Activated T-cell treated with anti-CD3 and anti-CD28 coated beads, Interleukin-2, amount 50 U/mL, for 72 hours (primary cell): ENCODE measurements around the gene KRT17. TPM values are rescaled to one million over a fixed set of nuclear protein-coding genes. Genes with fewer than 3 reads are reported as not detected.
"Not testable (repeated sequence)": the region's sequence is repeated elsewhere in the genome, so short reads cannot be mapped to it uniquely, and the experiment has no call there.

Experiments used
- ATAC-seq, 2 donors: fragments of 150-1000 bp; cut with Tn5 transposase; replicated peaks in 1 of 2; 2 replicates each; pipeline ENCODE4 v1.10.0; 2021; ENCODE audit warnings: moderate library complexity in 2 of 2, mild to moderate bottlenecking in 1 of 2
- DNase-seq, 2 donors: peaks; one replicate each; pipeline ENCODE4 v3.0.0; 2021 to 2022; ENCODE audit warnings: mixed read lengths in 1 of 2
- H3K27ac Mint-ChIP-seq: one replicate; pipeline ENCODE4 v1.8.0; 2022; ENCODE audit warnings: mild to moderate bottlenecking, moderate library complexity, mixed read lengths
- H3K27me3 Mint-ChIP-seq: one replicate; pipeline ENCODE4 v1.8.0; 2022; ENCODE audit warnings: low read depth, mixed read lengths
- H3K36me3 Mint-ChIP-seq, 2 donors: one replicate each; pipeline ENCODE4 v1.8.0; 2022; ENCODE audit warnings: mixed read lengths in 2 of 2, mild to moderate bottlenecking in 1 of 2; ENCODE audit not compliant: insufficient read depth in 2 of 2
- H3K4me1 Mint-ChIP-seq: one replicate; pipeline ENCODE4 v1.8.0; 2022; ENCODE audit warnings: low read depth, mixed read lengths
- H3K4me3 Mint-ChIP-seq, 2 donors: one replicate each; pipeline ENCODE4 v1.8.0; 2022; ENCODE audit warnings: mild to moderate bottlenecking in 2 of 2, mixed read lengths in 2 of 2, moderate library complexity in 2 of 2
- H3K9me3 Mint-ChIP-seq, 2 donors: one replicate each; pipeline ENCODE4 v1.8.0; 2022; ENCODE audit warnings: mixed read lengths in 2 of 2
- total RNA-seq, 2 donors: library from RNA; stranded (reverse); gene quantifications; one replicate each; pipeline ENCODE4 v1.2.3, GENCODE V29; 2022

KRT17 gene
- total RNA-seq, 2 donors from 2014 or later: 0.63 TPM; not detected in 1

DNA sequence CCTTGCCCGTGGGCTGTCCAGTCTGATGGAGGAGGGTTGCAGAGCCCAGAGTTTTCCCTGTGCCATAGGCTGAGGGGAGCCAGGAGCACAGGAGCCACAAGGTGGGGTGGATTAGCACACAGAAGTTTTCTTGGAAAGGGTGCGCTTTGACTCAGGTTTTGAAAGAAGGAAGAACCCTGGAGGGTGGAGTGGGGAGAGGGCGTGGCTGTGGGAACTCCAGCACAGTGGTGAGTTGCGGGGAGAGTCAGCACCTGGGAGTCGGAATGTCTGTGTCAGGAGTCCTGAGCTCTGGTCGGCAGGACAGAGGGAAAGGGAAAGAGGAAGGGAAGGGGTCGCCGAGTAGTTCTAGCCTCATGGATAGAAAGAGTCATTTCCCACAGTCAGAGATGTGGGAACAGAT, 28.8 kb downstream of the KRT17 start:
- ATAC-seq (no peak), DNase-seq (no peak)
- Mint-ChIP-seq H3K4me1 (no peaks in the 10 kb centered on the region), H3K9me3 (peaks cover 0 to 5% of the 10 kb centered on the region in 2 donors), H3K4me3 (no peak overlapping the region), H3K27me3 (peaks cover 25% of the 10 kb centered on the region), H3K27ac (no peak overlapping the region), H3K36me3 (no peaks in the 10 kb centered on the region)

DNA sequence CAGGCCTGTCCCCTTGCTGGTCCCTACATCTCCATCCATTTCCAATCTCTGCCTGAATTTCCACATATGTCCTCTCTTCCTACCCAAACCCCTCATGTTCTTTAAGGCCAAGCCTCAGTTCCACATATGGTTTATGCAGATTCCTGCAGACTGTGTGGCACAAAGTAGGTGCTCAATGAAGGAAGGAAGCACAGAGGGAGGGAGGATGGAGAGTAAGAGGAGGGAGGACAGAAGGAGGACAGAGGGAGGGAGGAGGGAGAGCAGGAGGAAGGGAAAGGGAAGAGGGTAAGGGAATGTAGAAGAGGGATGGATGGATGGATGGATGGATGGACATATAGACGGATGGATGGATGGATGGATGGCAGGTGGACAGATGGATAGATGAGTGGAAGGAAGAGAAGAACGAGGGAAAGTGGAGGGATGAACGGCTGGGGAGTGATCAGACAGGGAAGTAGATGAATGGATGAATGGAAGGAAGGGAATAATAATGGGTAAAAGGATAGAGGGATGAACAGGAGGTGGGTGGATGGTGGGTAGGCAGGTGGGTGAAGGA, 29.9 kb downstream of the KRT17 start:
- H3K4me3 Mint-ChIP-seq: no peak overlapping the region
- peaks cover 0 to 5% of the 10 kb centered on the region in 2 donors for H3K9me3 Mint-ChIP-seq
- DNase-seq (no peak), ATAC-seq (no peak)
- H3K27me3 Mint-ChIP-seq: peaks cover 31% of the 10 kb centered on the region
- H3K4me1 Mint-ChIP-seq: no peaks in the 10 kb centered on the region
- H3K36me3 Mint-ChIP-seq: no peaks in the 10 kb centered on the region
- no peak overlapping the region for H3K27ac Mint-ChIP-seq

DNA sequence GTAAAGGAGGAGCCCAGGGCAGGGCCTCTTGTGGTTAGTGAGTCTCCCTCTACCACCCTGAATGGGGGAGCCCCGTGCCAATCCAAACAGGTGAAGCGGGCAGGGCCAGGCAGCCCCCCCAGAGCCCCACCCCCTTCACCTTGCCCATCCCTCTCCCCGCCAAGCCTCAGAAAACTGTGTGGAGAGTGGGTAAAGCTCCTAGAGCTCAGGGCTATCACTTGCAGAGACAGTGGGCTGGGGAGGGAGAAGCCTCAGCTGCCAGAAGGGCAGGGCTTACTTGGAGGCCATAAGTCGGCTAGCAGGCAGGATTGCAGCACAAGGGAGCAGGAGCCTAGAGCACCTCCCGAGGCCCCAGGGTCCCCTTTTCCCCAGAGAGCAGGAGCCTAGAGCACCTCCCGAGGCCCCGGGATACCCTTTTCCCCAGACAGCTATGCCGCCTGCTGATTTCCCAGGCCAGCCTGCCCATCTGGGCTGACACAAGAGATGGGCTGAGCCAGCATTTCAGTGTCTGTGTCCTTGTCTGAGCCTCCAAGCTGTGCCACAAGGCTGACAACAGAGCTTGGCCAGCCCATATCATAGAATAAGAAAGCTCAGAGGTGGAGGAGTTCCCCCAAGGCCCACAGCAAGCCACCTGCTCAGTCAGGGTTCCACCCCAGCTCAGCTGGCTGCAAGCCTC, 30.9 kb downstream of the KRT17 start:
- ATAC-seq (no peak), DNase-seq (no peak)
- no peaks in the 10 kb centered on the region for H3K9me3 Mint-ChIP-seq
- H3K4me3 Mint-ChIP-seq: no peak overlapping the region
- peaks cover 31% of the 10 kb centered on the region for H3K27me3 Mint-ChIP-seq
- no peaks in the 10 kb centered on the region for H3K36me3 Mint-ChIP-seq
- no peaks in the 10 kb centered on the region for H3K4me1 Mint-ChIP-seq
- H3K27ac Mint-ChIP-seq: no peak overlapping the region

DNA sequence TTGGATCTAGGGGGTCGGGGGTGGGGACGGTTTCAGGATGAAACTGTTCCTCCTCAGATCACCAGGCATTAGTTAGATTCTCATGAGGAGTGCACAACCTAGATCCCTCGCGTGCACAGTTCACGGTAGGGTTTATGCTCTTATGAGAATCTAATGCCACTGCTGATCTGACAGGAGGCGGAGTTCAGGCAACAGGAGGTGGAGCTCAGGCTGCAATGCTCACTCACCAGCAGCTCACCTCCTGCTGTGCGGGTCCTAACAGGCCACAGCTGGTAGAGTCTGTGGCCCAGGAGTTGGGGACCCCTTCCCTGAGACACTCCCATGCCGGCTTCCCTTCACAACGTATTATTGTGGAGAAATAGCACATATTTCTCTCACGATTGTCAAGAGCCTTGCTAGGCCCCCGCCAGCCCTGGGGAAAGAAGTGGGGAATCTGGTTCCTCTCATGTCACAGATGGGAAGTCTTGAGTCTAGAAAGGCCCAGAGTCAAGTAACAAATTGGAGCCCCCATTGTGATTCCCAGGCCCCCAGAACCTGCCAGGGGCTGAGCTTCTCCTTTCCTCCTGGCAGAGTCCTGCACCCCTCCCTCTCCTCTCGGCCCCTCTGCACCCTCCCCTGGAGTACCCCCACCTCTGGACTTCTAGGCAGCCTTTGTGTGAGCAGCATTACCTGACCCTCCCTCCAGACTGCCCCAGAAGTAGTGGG, 31.6 kb downstream of the KRT17 start:
- ATAC-seq (no peak), DNase-seq (no peak)
- Mint-ChIP-seq H3K9me3 (no peaks in the 10 kb centered on the region), H3K36me3 (no peaks in the 10 kb centered on the region), H3K4me3 (no peak overlapping the region), H3K4me1 (no peaks in the 10 kb centered on the region), H3K27ac (no peak overlapping the region), H3K27me3 (peaks cover 31% of the 10 kb centered on the region)

DNA sequence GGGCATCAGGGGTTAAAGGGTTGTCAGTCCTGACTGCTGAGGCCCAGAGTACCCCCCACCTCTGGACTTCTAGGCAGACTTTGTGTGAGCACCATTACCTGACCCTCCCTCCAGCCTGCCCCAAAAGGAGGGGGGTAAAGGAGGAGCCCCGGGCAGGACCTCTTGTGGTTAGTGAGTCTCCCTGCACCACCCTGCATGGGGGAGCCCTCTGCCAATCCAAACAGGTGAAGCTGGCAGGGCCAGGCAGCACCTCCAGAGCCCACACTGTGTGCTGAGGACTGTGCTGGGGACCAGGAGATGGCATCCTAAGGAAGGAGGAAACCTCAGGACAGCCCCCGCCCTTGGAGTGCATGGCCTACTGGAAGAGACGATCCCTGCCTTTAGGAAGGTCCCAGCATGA, 35.1 kb downstream of the KRT17 start:
- ATAC-seq: no peak
- peaks cover 10% of the 10 kb centered on the region for H3K27me3 Mint-ChIP-seq
- DNase-seq: no peak
- H3K27ac Mint-ChIP-seq: no peak overlapping the region
- H3K36me3 Mint-ChIP-seq: no peaks in the 10 kb centered on the region
- no peaks in the 10 kb centered on the region for H3K4me1 Mint-ChIP-seq
- no peak overlapping the region for H3K4me3 Mint-ChIP-seq
- no peaks in the 10 kb centered on the region for H3K9me3 Mint-ChIP-seq

DNA sequence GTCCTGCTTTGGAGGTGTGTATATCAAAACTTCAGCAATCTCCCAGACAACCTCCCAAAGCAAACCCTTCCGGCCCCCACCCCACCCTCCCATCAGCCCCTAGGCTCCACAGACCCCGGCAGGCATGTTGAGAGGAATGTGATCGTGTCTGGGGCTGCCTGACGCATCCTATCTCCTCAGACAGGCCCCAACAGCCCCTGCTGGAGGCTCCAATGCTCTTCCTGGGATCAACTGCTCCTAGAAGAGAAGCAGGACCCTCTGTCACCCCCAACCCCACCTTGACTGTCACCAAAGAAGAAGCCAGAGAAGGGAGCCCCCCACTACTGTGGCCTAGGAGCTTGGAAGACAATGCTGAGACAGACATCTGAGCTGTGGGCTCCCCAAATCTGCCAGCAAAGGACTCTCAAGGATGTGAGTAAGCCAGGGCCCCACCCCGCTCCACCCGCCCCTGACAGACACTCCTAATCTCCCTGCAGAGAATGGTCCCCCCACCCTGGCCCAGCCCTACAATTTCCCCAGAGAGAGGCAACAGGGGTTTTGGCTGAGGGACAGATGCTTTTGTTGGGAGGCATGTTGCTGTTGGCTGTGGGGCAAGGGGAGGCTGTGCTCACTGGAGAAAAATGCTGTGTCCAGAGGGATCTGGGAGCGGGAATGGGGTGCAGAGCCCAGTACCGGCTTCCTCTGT, 36.1 kb downstream of the KRT17 start:
- H3K27me3 Mint-ChIP-seq: peaks cover 6% of the 10 kb centered on the region
- H3K4me1 Mint-ChIP-seq: no peaks in the 10 kb centered on the region
- no peaks in the 10 kb centered on the region for H3K9me3 Mint-ChIP-seq
- H3K36me3 Mint-ChIP-seq: no peaks in the 10 kb centered on the region
- no peak for ATAC-seq
- H3K27ac Mint-ChIP-seq: no peak overlapping the region
- no peak for DNase-seq
- no peak overlapping the region for H3K4me3 Mint-ChIP-seq

DNA sequence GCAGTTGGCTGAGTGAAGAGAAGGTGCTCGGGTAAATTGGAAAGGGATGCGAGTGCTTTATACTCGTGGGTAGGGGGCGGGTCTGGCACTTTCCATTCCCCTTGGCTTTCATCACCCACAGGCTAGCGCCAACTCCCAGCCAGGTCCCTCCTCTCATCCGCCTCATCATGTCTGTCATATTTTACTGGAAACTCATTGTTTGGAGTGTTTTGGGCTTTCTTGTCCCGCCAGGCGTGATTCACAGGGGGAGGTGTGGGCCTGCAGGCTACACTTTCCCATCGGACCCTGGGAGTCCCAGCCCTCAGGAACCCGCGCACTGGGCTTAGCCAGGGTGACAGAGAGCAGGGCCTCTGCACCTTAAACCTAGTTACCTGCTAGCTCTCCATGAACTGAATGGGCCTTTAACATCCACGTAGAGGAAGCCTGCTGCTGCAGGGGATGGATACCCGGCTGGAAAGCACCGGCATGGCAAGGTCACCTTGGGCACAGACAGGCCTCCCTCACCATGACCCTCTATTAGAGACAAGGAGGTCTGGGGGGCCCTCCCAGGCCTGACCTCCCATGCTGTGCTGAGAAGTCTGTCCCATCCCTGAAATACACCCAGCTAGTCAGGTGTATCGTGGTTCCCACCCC, 37.4 kb downstream of the KRT17 start, which contains the start of gene KRT14:
TSS of gene KRT14 (minus strand) at position 33 of the 633 bp plus-strand sequence. CDS start 61 bp downstream, outside the sequence.
- Mint-ChIP-seq H3K9me3 (no peaks in the 10 kb centered on the region), H3K4me1 (no peaks in the 10 kb centered on the region), H3K4me3 (no peak within 1 kb of the TSS), H3K27ac (no peak within 1 kb of the TSS), H3K27me3 (peaks cover 7% of the 10 kb centered on the region), H3K36me3 (no peaks in the 10 kb centered on the region)
- ATAC-seq (no peak), DNase-seq (no peak)

DNA sequence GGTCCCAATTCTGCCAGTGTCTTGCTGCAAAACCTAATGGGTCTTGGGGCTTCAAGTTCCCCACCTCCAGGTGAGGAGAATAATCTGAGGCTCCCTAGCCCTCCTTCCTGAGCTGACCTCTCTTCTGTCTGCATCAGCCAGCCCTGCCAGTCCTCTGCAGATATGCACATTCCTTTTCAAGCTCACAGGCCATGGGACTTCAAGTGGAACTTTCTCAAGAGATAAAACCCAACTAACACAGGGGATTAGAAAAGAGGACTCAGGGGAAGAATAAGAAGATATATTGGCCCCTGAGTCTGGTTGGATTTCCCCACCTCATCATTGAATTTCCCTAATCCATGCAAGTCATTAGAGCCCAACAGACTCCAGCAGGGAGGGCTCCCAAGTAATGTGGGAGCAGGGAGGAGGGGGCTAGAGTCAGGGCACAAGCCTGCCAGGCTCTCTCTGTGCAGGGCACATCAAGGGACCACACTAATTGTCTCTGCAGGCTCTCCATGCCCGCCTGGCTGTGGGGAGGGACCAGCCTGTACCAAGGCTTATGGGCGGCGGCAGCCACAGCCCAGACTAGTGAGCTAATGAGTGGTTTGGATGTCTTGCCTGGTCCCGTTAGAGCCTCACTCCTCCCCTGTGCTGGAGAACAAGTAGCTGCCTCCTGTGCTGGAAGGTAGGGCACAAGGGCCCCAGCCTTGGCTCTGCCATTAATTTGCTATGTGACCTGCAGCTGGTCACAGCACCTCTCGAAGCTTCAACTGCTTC, 38.9 kb downstream of the KRT17 start:
- no peak for DNase-seq
- Mint-ChIP-seq H3K27ac (no peak overlapping the region), H3K4me3 (no peak overlapping the region), H3K36me3 (no peaks in the 10 kb centered on the region), H3K27me3 (peaks cover 21% of the 10 kb centered on the region), H3K4me1 (no peaks in the 10 kb centered on the region), H3K9me3 (no peaks in the 10 kb centered on the region)
- no peak for ATAC-seq

DNA sequence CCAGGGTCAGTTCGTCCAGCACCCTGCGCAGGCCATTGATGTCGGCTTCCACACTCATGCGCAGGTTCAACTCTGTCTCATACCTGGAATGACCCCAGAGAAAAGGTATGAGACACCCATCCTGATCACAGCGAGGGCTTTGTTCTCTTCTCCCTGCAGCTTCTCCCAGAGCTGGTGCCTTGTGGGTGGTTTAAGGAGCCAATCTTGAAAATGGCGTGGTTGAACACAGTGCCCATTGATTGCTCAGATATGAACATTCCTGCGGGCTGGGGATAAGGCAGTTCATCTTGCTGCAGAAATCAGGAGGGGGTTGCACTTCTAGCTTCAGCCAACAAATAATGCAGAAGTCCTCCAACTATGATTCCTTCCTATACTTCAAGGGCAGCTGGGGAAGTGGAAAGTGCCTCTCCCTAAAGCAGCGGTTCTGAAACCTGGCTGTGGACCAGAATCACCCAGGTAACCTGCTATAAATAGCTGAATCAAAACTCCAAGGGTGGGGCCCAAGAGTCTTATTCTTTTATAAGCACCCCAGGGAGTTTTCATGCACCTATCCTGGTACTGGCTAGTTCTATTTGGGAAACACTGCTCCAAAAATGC, 39.9 kb downstream of the KRT17 start:
- not testable (repeated sequence) for DNase-seq, H3K4me1 Mint-ChIP-seq, H3K27ac Mint-ChIP-seq, H3K4me3 Mint-ChIP-seq, H3K9me3 Mint-ChIP-seq, H3K36me3 Mint-ChIP-seq, ATAC-seq
- H3K27me3 Mint-ChIP-seq: peaks cover 17% of the 10 kb centered on the region

DNA sequence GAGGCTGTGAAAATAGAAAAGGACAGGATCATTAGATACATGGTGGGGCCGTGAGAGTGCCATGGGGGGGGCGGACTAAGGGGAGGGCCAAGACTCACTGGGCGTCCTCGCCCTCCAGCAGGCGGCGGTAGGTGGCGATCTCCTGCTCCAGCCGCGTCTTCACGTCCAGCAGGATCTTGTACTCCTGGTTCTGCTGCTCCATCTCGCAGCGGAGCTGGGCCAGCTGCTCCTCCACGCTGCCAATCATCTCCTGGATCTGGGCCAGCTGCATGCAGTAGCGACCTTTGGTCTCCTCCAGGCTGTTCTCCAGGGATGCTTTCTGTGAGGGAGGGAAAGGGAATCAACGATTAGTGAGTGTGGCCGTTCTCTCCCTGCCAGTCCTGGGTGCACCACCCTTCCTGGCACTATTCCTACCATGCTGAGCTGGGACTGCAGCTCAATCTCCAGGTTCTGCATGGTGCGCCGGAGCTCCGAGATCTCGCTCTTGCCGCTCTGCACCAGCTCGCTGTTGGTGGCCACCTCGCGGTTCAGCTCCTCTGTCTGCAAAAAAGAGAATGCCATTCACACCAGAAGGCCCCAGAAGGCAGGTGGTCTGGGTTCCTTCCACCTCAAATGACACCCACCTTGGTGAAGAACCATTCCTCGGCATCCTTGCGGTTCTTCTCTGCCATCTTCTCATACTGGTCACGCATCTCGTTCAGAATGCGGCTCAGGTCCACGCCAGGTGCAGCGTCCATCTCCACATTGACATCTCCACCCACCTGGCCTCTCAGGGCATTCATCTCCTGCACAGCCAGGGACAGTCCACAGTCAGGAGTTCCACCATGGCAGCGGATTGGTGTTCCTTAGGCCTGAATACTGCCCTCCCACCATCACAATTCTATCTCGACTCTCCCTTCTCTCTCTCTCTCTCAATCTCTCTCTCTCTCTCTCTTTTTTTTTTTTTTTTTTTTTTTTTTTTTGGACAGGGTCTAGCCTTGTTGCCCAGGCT, 40.9 kb downstream of the KRT17 start:
- Mint-ChIP-seq H3K9me3 (no peaks in the 10 kb centered on the region), H3K4me1 (no peaks in the 10 kb centered on the region), H3K36me3 (no peaks in the 10 kb centered on the region), H3K27me3 (peaks cover 25% of the 10 kb centered on the region), H3K4me3 (no peak overlapping the region), H3K27ac (no peak overlapping the region)
- DNase-seq (no peak), ATAC-seq (no peak)
